LNCAP (cell line): Measurements from ENCODE around the gene BIVM.

Experiments
- CTCF ChIP-seq: fragments of 450-650 bp; IDR thresholded peaks from 2 replicates; pipeline ENCODE4 v1.5.1; 2017; ENCODE audit warnings: mild to moderate bottlenecking

The BIVM gene

GRCh38 chr13:102814025-102814607 is 15.2 kb downstream of the BIVM start:
- no peak for TF ChIP-seq CTCF

- TF ChIP-seq CTCF, result no peak
Measured at GRCh38 chr13:102814793-102815192, 15.9 kb downstream of the BIVM start.

GRCh38 chr13:102815788-102816187 is 16.9 kb downstream of the BIVM start:
- TF ChIP-seq CTCF, result no peak

- TF ChIP-seq CTCF, result no peak
Measured at GRCh38 chr13:102816708-102817107, 17.8 kb downstream of the BIVM start.

GRCh38 chr13:102817241-102817640 is 18.3 kb downstream of the BIVM start:
- no peak for TF ChIP-seq CTCF

- no peak for TF ChIP-seq CTCF
Measured at GRCh38 chr13:102817907-102818306, 19.0 kb downstream of the BIVM start.

- no peak for TF ChIP-seq CTCF
Measured at GRCh38 chr13:102825400-102825799, 26.5 kb downstream of the BIVM start.
